HepG2 (cell line): ENCODE results near the gene MED23. TPM values are rescaled to one million over a fixed set of nuclear protein-coding genes. Genes with fewer than 3 reads are reported as not detected.

Experiments
- ARID2 ChIP-seq: sonication (generic); formaldehyde crosslinking; IDR thresholded peaks from 2 replicates; pipeline ENCODE4 v1.8.1; 2022; ENCODE audit warnings: mild to moderate bottlenecking, missing genetic modification reagents, borderline replicate concordance
- CAMTA2 ChIP-seq: sonication (generic); formaldehyde crosslinking; IDR thresholded peaks from 2 replicates; pipeline ENCODE4 v1.4.0; 2020; ENCODE audit warnings: mild to moderate bottlenecking, missing genetic modification reagents, borderline replicate concordance
- CBX5 ChIP-seq: sonication (generic); formaldehyde crosslinking; IDR thresholded peaks from 2 replicates; pipeline ENCODE4 v1.4.0; 2020; ENCODE audit warnings: missing genetic modification reagents, borderline replicate concordance
- EHMT2 ChIP-seq: fragments of 200-600 bp; sonication (generic); IDR thresholded peaks from 2 replicates; pipeline ENCODE4 v1.7.0; 2017; ENCODE audit warnings: antibody characterized with exemption, low read depth, low read length, borderline replicate concordance
- ETV6 ChIP-seq: sonication (generic); formaldehyde crosslinking; conservative IDR thresholded peaks from 2 replicates; pipeline ENCODE4 v1.4.0; 2020; ENCODE audit warnings: missing genetic modification reagents
- HHEX ChIP-seq: IDR thresholded peaks from 2 replicates; pipeline ENCODE4 v1.6.1; 2016; ENCODE audit warnings: control low read depth
- HNRNPH1 ChIP-seq: fragments of 200-400 bp; formaldehyde crosslinking; optimal IDR thresholded peaks from 2 replicates; pipeline ENCODE3; 2017; ENCODE audit warnings: mild to moderate bottlenecking, low read depth, low read length
- HNRNPUL1 ChIP-seq: fragments of 200-400 bp; formaldehyde crosslinking; IDR thresholded peaks from 2 replicates; pipeline ENCODE4 v1.6.1; 2017; ENCODE audit warnings: low read depth, mild to moderate bottlenecking, low read length, moderate library complexity
- RBM22 ChIP-seq: fragments of 200-400 bp; formaldehyde crosslinking; optimal IDR thresholded peaks from 2 replicates; pipeline ENCODE3; 2017; ENCODE audit warnings: mild to moderate bottlenecking, low read length, moderate library complexity
- SKI ChIP-seq: fragments of 450-650 bp; IDR thresholded peaks from one replicate; pipeline ENCODE4 v1.6.1; 2018; ENCODE audit warnings: mild to moderate bottlenecking; ENCODE audit not compliant: partially characterized antibody
- SRY ChIP-seq: sonication (generic); formaldehyde crosslinking; IDR thresholded peaks from 2 replicates; pipeline ENCODE4 v1.8.0; 2022; ENCODE audit warnings: mild to moderate bottlenecking, missing genetic modification reagents
- ZBTB38 ChIP-seq: sonication (generic); formaldehyde crosslinking; IDR thresholded peaks from 2 replicates; pipeline ENCODE4 v1.5.1; 2020; ENCODE audit warnings: mild to moderate bottlenecking, missing genetic modification reagents
- ZBTB42 ChIP-seq: sonication (generic); formaldehyde crosslinking; IDR thresholded peaks from 2 replicates; pipeline ENCODE4 v1.5.0; 2020; ENCODE audit warnings: mild to moderate bottlenecking, missing genetic modification reagents
- ZNF383 ChIP-seq: sonication (generic); formaldehyde crosslinking; IDR thresholded peaks from 2 replicates; pipeline ENCODE4 v1.4.0; 2020; ENCODE audit warnings: missing genetic modification reagents, mild to moderate bottlenecking, borderline replicate concordance
- ZNF550 ChIP-seq: sonication (generic); formaldehyde crosslinking; IDR thresholded peaks from 2 replicates; pipeline ENCODE4 v1.4.0; 2020; ENCODE audit warnings: mild to moderate bottlenecking, missing genetic modification reagents, borderline replicate concordance
- ZNF605 ChIP-seq: sonication (generic); formaldehyde crosslinking; IDR thresholded peaks from 2 replicates; pipeline ENCODE4 v1.8.0; 2022; ENCODE audit warnings: mild to moderate bottlenecking, missing genetic modification reagents
- ZNF720 ChIP-seq: sonication (generic); formaldehyde crosslinking; IDR thresholded peaks from 2 replicates; pipeline ENCODE4 v1.4.0; 2020; ENCODE audit warnings: missing genetic modification reagents
- ZNF766 ChIP-seq: sonication (generic); formaldehyde crosslinking; IDR thresholded peaks from 2 replicates; pipeline ENCODE4 v1.5.0; 2020; ENCODE audit warnings: missing genetic modification reagents, borderline replicate concordance
- polyA plus RNA-seq, 8 experiments: library from polyadenylated mRNA; depleted of rRNA in 3 of 8; stranded (reverse) in 7 of 8; unstranded in 1 of 8; fragments of >200 nt; fragmentation: Illumina TruSeq in 4 of 8; extraction: Trizol in 4 of 8; gene quantifications; 2 replicates each; pipeline versions ENCODE4 v1.2.1 to v1.2.3, GENCODE V29; 2011 to 2016; ENCODE audit warnings: low read depth in 4 of 8, missing spikeins in 1 of 8, mixed read lengths in 1 of 8; ENCODE audit not compliant: insufficient read depth in 1 of 8
- total RNA-seq, 5 experiments: library from RNA; depleted of rRNA; stranded (reverse); fragments of >200 nt; fragmentation: Illumina TruSeq; extraction: Trizol; gene quantifications; 2 replicates each; pipeline ENCODE4 v1.2.3, GENCODE V29; 2016; ENCODE audit warnings: low read depth in 1 of 5
- TF ChIP-seq, protein P1 (sequence below): IDR thresholded peaks from 2 replicates; pipeline ENCODE4 v1.6.1; 2018; ENCODE audit warnings: missing genetic modification reagents, mild to moderate bottlenecking, missing compliant biosample characterization
- TF ChIP-seq, protein P2 (sequence below): IDR thresholded peaks from 2 replicates; pipeline ENCODE4 v1.6.1; 2016
- TF ChIP-seq, protein P3 (sequence below): sonication (generic); formaldehyde crosslinking; IDR thresholded peaks from 2 replicates; pipeline ENCODE4 v1.9.0; 2021; ENCODE audit warnings: missing genetic modification reagents, borderline replicate concordance
- TF ChIP-seq, protein P4 (sequence below): sonication (generic); formaldehyde crosslinking; IDR thresholded peaks from 2 replicates; pipeline ENCODE4 v1.5.0; 2020; ENCODE audit warnings: missing genetic modification reagents
- TF ChIP-seq, protein P5 (sequence below): sonication (generic); formaldehyde crosslinking; IDR thresholded peaks from 2 replicates; pipeline ENCODE4 v1.4.0; 2020; ENCODE audit warnings: missing genetic modification reagents, mild to moderate bottlenecking, borderline replicate concordance

The MED23 gene
- total and polyA plus RNA-seq, 2 of the 13 experiments (the other 11 are each of a cell fraction or from before 2014, with no cell fraction given), result 34.9 to 50.5 TPM

DNA sequence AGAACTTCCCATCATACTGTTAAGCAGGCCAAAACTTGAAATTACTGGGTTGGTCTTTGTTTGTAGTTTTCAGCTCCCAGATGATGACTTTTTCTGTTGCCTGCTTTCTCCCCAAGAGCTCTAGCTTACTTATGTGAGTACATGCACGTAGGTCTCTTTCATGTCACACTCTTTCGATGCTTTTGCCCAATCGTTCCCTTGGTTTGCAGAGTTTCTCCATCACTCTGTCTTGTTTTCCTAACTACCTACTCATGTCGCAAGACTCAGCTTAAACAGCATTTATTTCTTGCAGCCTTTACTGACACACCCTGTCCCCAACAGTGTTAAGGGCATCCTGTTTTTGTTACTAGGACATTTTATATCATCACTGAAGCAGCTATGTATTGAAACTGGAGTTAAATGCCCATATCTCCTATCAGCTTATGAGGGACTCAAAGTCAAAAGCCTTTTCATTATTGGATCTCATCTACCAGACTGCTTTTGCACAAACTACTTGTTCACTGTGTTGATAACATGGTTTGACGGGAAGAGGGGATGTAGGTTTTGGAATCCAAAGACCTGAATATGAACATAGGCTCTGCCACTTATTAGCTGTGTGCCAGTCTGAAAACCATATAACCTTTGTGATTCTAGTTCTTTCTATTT, 52.1 kb downstream of the MED23 start (continued):
- TF ChIP-seq, protein P1, sequence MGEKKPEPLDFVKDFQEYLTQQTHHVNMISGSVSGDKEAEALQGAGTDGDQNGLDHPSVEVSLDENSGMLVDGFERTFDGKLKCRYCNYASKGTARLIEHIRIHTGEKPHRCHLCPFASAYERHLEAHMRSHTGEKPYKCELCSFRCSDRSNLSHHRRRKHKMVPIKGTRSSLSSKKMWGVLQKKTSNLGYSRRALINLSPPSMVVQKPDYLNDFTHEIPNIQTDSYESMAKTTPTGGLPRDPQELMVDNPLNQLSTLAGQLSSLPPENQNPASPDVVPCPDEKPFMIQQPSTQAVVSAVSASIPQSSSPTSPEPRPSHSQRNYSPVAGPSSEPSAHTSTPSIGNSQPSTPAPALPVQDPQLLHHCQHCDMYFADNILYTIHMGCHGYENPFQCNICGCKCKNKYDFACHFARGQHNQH (CRISPR knock-in tag), result peak; percentile 40; the same call in 1 of the 2 replicates
- TF ChIP-seq SKI (no peak), ZNF605 (0 out of 2 replicates have a peak, but pooled peaks have one; percentile 19), ZBTB38 (peak; percentile 64; the same call in 1 of the 2 replicates), CBX5 (no peak), EHMT2 (no peak), ZNF383 (CRISPR knock-in tag) (no peak), HNRNPUL1 (no peak), SRY (no peak), HHEX (no peak), ZBTB42 (CRISPR knock-in tag) (no peak; the same call in 1 of the 2 replicates), ARID2 (CRISPR knock-in tag) (no peak), RBM22 (no peak), CAMTA2 (CRISPR knock-in tag) (no peak), ZNF720 (CRISPR knock-in tag) (no peak), ZNF766 (CRISPR knock-in tag) (no peak), ETV6 (CRISPR knock-in tag) (no peak), ZNF550 (CRISPR knock-in tag) (no peak), HNRNPH1 (no peak)
- TF ChIP-seq, protein P2, sequence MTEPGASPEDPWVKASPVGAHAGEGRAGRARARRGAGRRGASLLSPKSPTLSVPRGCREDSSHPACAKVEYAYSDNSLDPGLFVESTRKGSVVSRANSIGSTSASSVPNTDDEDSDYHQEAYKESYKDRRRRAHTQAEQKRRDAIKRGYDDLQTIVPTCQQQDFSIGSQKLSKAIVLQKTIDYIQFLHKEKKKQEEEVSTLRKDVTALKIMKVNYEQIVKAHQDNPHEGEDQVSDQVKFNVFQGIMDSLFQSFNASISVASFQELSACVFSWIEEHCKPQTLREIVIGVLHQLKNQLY (CRISPR knock-in tag), result peak; percentile 70; the same call in 1 of the 2 replicates
- TF ChIP-seq, protein P3, sequence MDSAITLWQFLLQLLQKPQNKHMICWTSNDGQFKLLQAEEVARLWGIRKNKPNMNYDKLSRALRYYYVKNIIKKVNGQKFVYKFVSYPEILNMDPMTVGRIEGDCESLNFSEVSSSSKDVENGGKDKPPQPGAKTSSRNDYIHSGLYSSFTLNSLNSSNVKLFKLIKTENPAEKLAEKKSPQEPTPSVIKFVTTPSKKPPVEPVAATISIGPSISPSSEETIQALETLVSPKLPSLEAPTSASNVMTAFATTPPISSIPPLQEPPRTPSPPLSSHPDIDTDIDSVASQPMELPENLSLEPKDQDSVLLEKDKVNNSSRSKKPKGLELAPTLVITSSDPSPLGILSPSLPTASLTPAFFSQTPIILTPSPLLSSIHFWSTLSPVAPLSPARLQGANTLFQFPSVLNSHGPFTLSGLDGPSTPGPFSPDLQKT, result no peak
- TF ChIP-seq, protein P4, sequence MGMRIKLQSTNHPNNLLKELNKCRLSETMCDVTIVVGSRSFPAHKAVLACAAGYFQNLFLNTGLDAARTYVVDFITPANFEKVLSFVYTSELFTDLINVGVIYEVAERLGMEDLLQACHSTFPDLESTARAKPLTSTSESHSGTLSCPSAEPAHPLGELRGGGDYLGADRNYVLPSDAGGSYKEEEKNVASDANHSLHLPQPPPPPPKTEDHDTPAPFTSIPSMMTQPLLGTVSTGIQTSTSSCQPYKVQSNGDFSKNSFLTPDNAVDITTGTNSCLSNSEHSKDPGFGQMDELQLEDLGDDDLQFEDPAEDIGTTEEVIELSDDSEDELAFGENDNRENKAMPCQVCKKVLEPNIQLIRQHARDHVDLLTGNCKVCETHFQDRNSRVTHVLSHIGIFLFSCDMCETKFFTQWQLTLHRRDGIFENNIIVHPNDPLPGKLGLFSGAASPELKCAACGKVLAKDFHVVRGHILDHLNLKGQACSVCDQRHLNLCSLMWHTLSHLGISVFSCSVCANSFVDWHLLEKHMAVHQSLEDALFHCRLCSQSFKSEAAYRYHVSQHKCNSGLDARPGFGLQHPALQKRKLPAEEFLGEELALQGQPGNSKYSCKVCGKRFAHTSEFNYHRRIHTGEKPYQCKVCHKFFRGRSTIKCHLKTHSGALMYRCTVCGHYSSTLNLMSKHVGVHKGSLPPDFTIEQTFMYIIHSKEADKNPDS (CRISPR knock-in tag), result 0 out of 2 replicates have a peak, but pooled peaks have one; percentile 58
- TF ChIP-seq, protein P5, sequence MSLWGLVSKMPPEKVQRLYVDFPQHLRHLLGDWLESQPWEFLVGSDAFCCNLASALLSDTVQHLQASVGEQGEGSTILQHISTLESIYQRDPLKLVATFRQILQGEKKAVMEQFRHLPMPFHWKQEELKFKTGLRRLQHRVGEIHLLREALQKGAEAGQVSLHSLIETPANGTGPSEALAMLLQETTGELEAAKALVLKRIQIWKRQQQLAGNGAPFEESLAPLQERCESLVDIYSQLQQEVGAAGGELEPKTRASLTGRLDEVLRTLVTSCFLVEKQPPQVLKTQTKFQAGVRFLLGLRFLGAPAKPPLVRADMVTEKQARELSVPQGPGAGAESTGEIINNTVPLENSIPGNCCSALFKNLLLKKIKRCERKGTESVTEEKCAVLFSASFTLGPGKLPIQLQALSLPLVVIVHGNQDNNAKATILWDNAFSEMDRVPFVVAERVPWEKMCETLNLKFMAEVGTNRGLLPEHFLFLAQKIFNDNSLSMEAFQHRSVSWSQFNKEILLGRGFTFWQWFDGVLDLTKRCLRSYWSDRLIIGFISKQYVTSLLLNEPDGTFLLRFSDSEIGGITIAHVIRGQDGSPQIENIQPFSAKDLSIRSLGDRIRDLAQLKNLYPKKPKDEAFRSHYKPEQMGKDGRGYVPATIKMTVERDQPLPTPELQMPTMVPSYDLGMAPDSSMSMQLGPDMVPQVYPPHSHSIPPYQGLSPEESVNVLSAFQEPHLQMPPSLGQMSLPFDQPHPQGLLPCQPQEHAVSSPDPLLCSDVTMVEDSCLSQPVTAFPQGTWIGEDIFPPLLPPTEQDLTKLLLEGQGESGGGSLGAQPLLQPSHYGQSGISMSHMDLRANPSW (CRISPR knock-in tag), result no peak
